ENCODE measurements around the gene ADD3. TPM values are rescaled to one million over a fixed set of nuclear protein-coding genes. Genes with fewer than 3 reads are reported as not detected.

Gene ADD3
- total and polyA plus RNA-seq, 4 donors, result 15.4 to 55.9 (median 22.8) TPM

GRCh38 chr10:110109511-110109910 lies 101.7 kb downstream of the ADD3 start:
- Histone ChIP-seq H3K27ac (ENCODE audit: low read depth in 1 of 2, low read length in 2 of 2) (no peak overlapping the region), H3K9ac (ENCODE audit: low read depth in 1 of 2, low read length in 2 of 2) (no peak overlapping the region), H3K27me3 (ENCODE audit: control insufficient read depth in 4 of 4, insufficient read depth in 4 of 4, low read length in 3 of 4) (no peaks in the 10 kb centered on the region), H3K36me3 (ENCODE audit: control insufficient read depth in 4 of 4, insufficient read depth in 3 of 4, low read depth in 1 of 4, low read length in 3 of 4) (peaks cover 0 to 5% (median 2%) of the 10 kb centered on the region in 4 donors), H3K4me3 (ENCODE audit: low read depth in 1 of 3, low read length in 3 of 3) (no peak overlapping the region), H3K9me3 (ENCODE audit: control insufficient read depth in 4 of 4, low read length in 3 of 4) (no peaks in the 10 kb centered on the region), H3K4me1 (ENCODE audit: control insufficient read depth in 4 of 4, insufficient read depth in 4 of 4, low read length in 3 of 4) (peaks cover 0 to 3% (median 0%) of the 10 kb centered on the region in 4 donors)
- no peak for TF ChIP-seq FOXA1 (IDR thresholded peaks at IDR 0.05)
- no peak for TF ChIP-seq RAD21 (IDR thresholded peaks at IDR 0.05)
- TF ChIP-seq ZBTB33 (IDR thresholded peaks at IDR 0.05), result no peak
- no peak for TF ChIP-seq RXRA (IDR thresholded peaks at IDR 0.05)
- no peak for TF ChIP-seq GABPA (IDR thresholded peaks at IDR 0.05 in 1 of 2, conservative IDR thresholded peaks at IDR 0.05 in 1 of 2)
- TF ChIP-seq NR2F2 (IDR thresholded peaks at IDR 0.05), result no peak
- TF ChIP-seq SP1 (IDR thresholded peaks at IDR 0.05), result no peak
- TF ChIP-seq HNF4A (conservative IDR thresholded peaks at IDR 0.05), result no peak
- no peak for DNase-seq (ENCODE audit: low spot score)

- Histone ChIP-seq H3K4me3 (ENCODE audit: low read depth in 1 of 3, low read length in 3 of 3) (no peak overlapping the region), H3K27ac (ENCODE audit: low read depth in 1 of 2, low read length in 2 of 2) (no peak overlapping the region), H3K4me1 (ENCODE audit: control insufficient read depth in 4 of 4, insufficient read depth in 4 of 4, low read length in 3 of 4) (peaks cover 0 to 3% (median 0%) of the 10 kb centered on the region in 4 donors), H3K36me3 (ENCODE audit: control insufficient read depth in 4 of 4, insufficient read depth in 3 of 4, low read depth in 1 of 4, low read length in 3 of 4) (peaks cover 0 to 5% (median 2%) of the 10 kb centered on the region in 4 donors), H3K9ac (ENCODE audit: low read depth in 1 of 2, low read length in 2 of 2) (no peak overlapping the region), H3K27me3 (ENCODE audit: control insufficient read depth in 4 of 4, insufficient read depth in 4 of 4, low read length in 3 of 4) (no peaks in the 10 kb centered on the region), H3K9me3 (ENCODE audit: control insufficient read depth in 4 of 4, low read length in 3 of 4) (no peaks in the 10 kb centered on the region)
- DNase-seq (ENCODE audit: low spot score), result no peak
- 97% methylated on average over 3 of the region's 3 CpGs for WGBS
- TF ChIP-seq ZBTB33 (IDR thresholded peaks at IDR 0.05), result no peak
- no peak for TF ChIP-seq REST (IDR thresholded peaks at IDR 0.05)
- no peak for TF ChIP-seq FOXA1 (IDR thresholded peaks at IDR 0.05)
- no peak for TF ChIP-seq ATF3 (IDR thresholded peaks at IDR 0.05)
These were observed 102.6 kb downstream of the ADD3 start for GRCh38 chr10:110110338-110110737.
